A549 treated with Hydrocortisone at 1 μM for 4 hours (cell line): ENCODE results near the gene ZFC3H1. TPM values are rescaled to one million over a fixed set of nuclear protein-coding genes. Genes with fewer than 3 reads are reported as not detected.

ENCODE experiments used
- total RNA-seq: library from RNA; stranded (reverse); fragments of 200-300 nt; extraction: Qiagen RNA extraction; gene quantifications from 5 replicates; pipeline ENCODE4 v1.2.3, GENCODE V29; 2022

ZFC3H1 gene
- 10.5 to 15.4 TPM (median 15.0 TPM) in 5 replicates for total RNA-seq

GRCh38 chr12:71663561-71664410 lies at the start of gene ZFC3H1, which contains the start of gene THAP2:
Gene ZFC3H1 (minus strand): TSS chr12:71663848. CDS start chr12:71663610, 238 bp downstream.
Gene THAP2 (plus strand): TSS chr12:71664301. CDS start chr12:71664510, 209 bp downstream.

GRCh38 chr12:71685914-71686657 lies 22.4 kb upstream of the ZFC3H1 start, which contains the start of gene TMEM19:
Gene TMEM19 (plus strand): TSS chr12:71686082. CDS start chr12:71686681, 599 bp downstream.

Other genes with a start within 250 kb of the ZFC3H1 start
- gene LGR5, start 224.1 kb downstream of the ZFC3H1 start, total RNA-seq: 0.02 TPM in 1 of 5 replicates, not detected in the others
- 3.5 to 5.1 TPM (median 4.7 TPM) in 5 replicates for gene THAP2, start 453 bp upstream of the ZFC3H1 start, total RNA-seq
- gene TMEM19, start 22.2 kb upstream of the ZFC3H1 start, total RNA-seq: 27.2 to 34.6 TPM (median 32.7 TPM) in 5 replicates
- gene RAB21, start 91.0 kb upstream of the ZFC3H1 start, total RNA-seq: 38.3 to 54.4 TPM (median 40.1 TPM) in 5 replicates
- 21.1 to 29.0 TPM (median 21.6 TPM) in 5 replicates for gene TBC1D15, start 175.9 kb upstream of the ZFC3H1 start, total RNA-seq